ENCODE results near the gene TRAPPC6A. TPM values are rescaled to one million over a fixed set of nuclear protein-coding genes. Genes with fewer than 3 reads are reported as not detected.

The TRAPPC6A gene
- total and polyA plus RNA-seq, 2 donors (not counting 1 experiment from before 2014, with no cell fraction given): 40.3 to 79.0 TPM

DNA sequence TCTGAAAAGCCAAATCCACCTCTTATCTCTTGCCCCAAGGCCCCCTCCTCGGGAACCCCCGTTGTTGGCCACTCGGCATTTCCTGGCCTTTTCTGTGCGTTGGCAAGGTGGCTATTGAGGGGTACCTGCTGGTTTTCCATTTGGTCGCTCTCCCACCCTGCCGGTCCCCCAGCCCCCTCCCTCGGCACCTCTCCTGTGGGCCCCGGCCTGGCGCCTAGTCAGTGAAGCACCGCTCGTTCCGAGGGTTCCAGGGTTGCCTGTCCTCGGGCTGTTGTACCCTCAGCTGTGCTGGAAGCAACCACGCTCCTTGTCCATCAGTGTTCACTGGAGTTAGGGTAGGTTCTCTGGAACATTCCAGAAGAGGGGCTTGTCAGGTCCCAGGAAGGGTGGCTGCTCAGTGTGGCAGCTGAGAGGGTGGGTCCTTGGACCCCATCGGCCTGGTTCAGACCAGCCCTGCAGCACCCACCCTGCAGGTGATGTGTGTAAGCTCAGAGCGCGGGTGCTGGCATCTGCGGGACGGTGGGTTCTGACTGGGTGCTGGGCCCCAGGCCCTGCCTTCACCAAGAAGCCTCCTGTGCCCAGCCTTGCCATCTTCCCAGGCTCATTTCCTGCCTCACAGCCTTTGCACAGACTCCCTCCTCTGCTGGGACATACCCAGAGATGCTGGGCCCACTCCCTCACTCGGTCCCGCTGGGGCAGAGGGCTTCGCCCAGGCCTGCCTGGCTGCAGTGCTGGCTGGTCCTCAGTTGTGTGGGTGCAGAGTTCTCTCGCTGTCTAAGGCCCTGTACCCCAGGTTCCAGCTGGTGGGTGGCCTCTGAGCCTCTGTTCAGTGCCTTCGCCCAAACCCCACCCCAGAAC, 38.5 kb downstream of the TRAPPC6A start:
- ATAC-seq (ENCODE audit: low read depth): no peak
- ChIA-PET POLR2A (no interaction called here), CTCF (interaction anchor here (1.1 kb wide), 1 partner anchor 77 kb away, joined by 4 read pairs; no protein-coding TSS in a partner anchor)
- no peak overlapping the region for H3K4me2 ChIP-seq (replicated peaks; ENCODE audit: low read depth, low read length, poor library complexity, severe bottlenecking)
- H3K27ac Mint-ChIP-seq: no peak overlapping the region
- H3K4me3 ChIP-seq (ENCODE audit: control extremely low read depth in 1 of 5, extremely low read depth in 1 of 5, insufficient read depth in 1 of 5, low read depth in 2 of 5, low read length in 4 of 5): no peak overlapping the region
- H3K36me3 ChIP-seq (replicated peaks in 1 of 2; ENCODE audit: control extremely low read depth in 1 of 2, control insufficient read depth in 1 of 2, extremely low read depth in 1 of 2, insufficient read depth in 2 of 2, low read length in 1 of 2): peaks cover 0 to 12% of the 10 kb centered on the region in 2 experiments
- 97% methylated on average over 23 of the region's 24 CpGs for WGBS (ENCODE audit: insufficient coverage)
- no peak for DNase-seq
- H3K9ac ChIP-seq (ENCODE audit: low read length): no peak overlapping the region
- H3K4me1 ChIP-seq (ENCODE audit: control insufficient read depth in 2 of 2, insufficient read depth in 2 of 2, low read length in 2 of 2): peaks cover 32 to 39% of the 10 kb centered on the region in 2 donors
- intact Hi-C loops (cut with micrococcal nuclease): no loop called here
- H3K4me1 Mint-ChIP-seq: peaks cover 34% of the 10 kb centered on the region
- H4K20me1 ChIP-seq (ENCODE audit: control insufficient read depth, insufficient read depth, low read length, poor library complexity, severe bottlenecking): peaks cover 13% of the 10 kb centered on the region
- no peaks in the 10 kb centered on the region for H3K27me3 ChIP-seq (replicated peaks in 1 of 4; ENCODE audit: control extremely low read depth in 1 of 4, control insufficient read depth in 3 of 4, insufficient read depth in 4 of 4, low read length in 3 of 4)
- H3K4me3 Mint-ChIP-seq: no peak overlapping the region
- no peaks in the 10 kb centered on the region for H3K27me3 Mint-ChIP-seq
- H3K9me3 ChIP-seq (ENCODE audit: control extremely low read depth in 1 of 3, control insufficient read depth in 2 of 3, insufficient read depth in 1 of 3, low read length in 2 of 3): no peaks in the 10 kb centered on the region
- no peaks in the 10 kb centered on the region for H3K9me3 Mint-ChIP-seq (ENCODE audit: insufficient read depth)
- H3K79me2 ChIP-seq (ENCODE audit: control insufficient read depth, insufficient read depth, low read length): peaks cover 48% of the 10 kb centered on the region
- H3K27ac ChIP-seq (ENCODE audit: low read length in 2 of 2): no peak overlapping the region
- no peak overlapping the region for H2AFZ ChIP-seq (ENCODE audit: insufficient read depth, low read depth, low read length, poor library complexity, severe bottlenecking)
- TF ChIP-seq EZH2 (IDR thresholded peaks at IDR 0.05; ENCODE audit: borderline replicate concordance, insufficient read depth, low read depth, low read length, poor library complexity, severe bottlenecking) (no peak), CTCF (IDR thresholded peaks at IDR 0.05) (no peak)

DNA sequence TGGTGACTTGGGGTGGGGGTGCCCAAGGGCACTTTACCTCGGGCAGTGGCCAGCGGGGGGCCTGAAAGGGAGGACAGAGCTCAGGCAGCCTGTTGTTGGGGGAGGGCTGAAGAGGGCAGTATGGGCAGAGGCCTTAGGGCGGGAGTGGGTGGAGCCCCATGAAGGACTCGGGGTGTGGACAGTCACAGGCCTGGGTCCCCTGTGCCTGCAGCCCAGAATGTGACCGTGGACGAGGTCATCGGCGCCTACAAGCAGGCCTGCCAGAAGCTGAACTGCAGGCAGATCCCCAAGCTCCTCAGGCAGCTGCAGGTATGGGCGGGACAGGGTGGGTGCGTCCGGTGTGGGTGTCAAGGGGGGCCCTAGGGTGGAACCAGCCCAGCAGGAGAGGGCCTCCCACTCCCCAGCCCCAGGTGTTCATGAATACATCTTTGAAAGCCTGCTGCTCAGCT, 39.7 kb downstream of the TRAPPC6A start:
- ChIA-PET POLR2A (interaction anchor here (0.7 kb wide), 1 partner anchor 141 kb away, joined by 8 read pairs; no protein-coding TSS in a partner anchor), CTCF (interaction anchor here (1.1 kb wide), 1 partner anchor 76 kb away, joined by 4 read pairs; no protein-coding TSS in a partner anchor)
- Mint-ChIP-seq H3K4me1 (peaks cover 45% of the 10 kb centered on the region), H3K9me3 (ENCODE audit: insufficient read depth) (no peaks in the 10 kb centered on the region), H3K27ac (no peak overlapping the region), H3K27me3 (no peaks in the 10 kb centered on the region), H3K4me3 (no peak overlapping the region)
- TF ChIP-seq EZH2 (IDR thresholded peaks at IDR 0.05; ENCODE audit: borderline replicate concordance, insufficient read depth, low read depth, low read length, poor library complexity, severe bottlenecking) (no peak), CTCF (IDR thresholded peaks at IDR 0.05) (no peak)
- Histone ChIP-seq H3K9me3 (ENCODE audit: control extremely low read depth in 1 of 3, control insufficient read depth in 2 of 3, insufficient read depth in 1 of 3, low read length in 2 of 3) (no peaks in the 10 kb centered on the region), H3K27ac (ENCODE audit: low read length in 2 of 2) (no peak overlapping the region), H3K27me3 (replicated peaks in 1 of 4; ENCODE audit: control extremely low read depth in 1 of 4, control insufficient read depth in 3 of 4, insufficient read depth in 4 of 4, low read length in 3 of 4) (no peaks in the 10 kb centered on the region), H3K36me3 (replicated peaks in 1 of 2; ENCODE audit: control extremely low read depth in 1 of 2, control insufficient read depth in 1 of 2, extremely low read depth in 1 of 2, insufficient read depth in 2 of 2, low read length in 1 of 2) (peaks cover 0 to 12% of the 10 kb centered on the region in 2 experiments), H2AFZ (ENCODE audit: insufficient read depth, low read depth, low read length, poor library complexity, severe bottlenecking) (no peak overlapping the region), H4K20me1 (ENCODE audit: control insufficient read depth, insufficient read depth, low read length, poor library complexity, severe bottlenecking) (peaks cover 17% of the 10 kb centered on the region), H3K79me2 (ENCODE audit: control insufficient read depth, insufficient read depth, low read length) (peaks cover 60% of the 10 kb centered on the region), H3K9ac (ENCODE audit: low read length) (no peak overlapping the region), H3K4me1 (ENCODE audit: control insufficient read depth in 2 of 2, insufficient read depth in 2 of 2, low read length in 2 of 2) (peaks cover 42 to 51% of the 10 kb centered on the region in 2 donors), H3K4me2 (replicated peaks; ENCODE audit: low read depth, low read length, poor library complexity, severe bottlenecking) (no peak overlapping the region), H3K4me3 (ENCODE audit: control extremely low read depth in 1 of 5, extremely low read depth in 1 of 5, insufficient read depth in 1 of 5, low read depth in 2 of 5, low read length in 4 of 5) (no peak overlapping the region)
- intact Hi-C loops (cut with micrococcal nuclease): no loop called here
- no peak for ATAC-seq (ENCODE audit: low read depth)
- no peak for DNase-seq
- WGBS (ENCODE audit: insufficient coverage): 97% methylated on average over 11 of the region's 11 CpGs
